ENCODE data around the gene ODF2. TPM values are rescaled to one million over a fixed set of nuclear protein-coding genes. Genes with fewer than 3 reads are reported as not detected.
"Not testable (repeated sequence)": the region's sequence is repeated elsewhere in the genome, so short reads cannot be mapped to it uniquely, and the experiment has no call there.

Gene ODF2
- total RNA-seq, 4 donors from 2014 or later, result 13.2 to 62.3 (median 19.8) TPM

DNA sequence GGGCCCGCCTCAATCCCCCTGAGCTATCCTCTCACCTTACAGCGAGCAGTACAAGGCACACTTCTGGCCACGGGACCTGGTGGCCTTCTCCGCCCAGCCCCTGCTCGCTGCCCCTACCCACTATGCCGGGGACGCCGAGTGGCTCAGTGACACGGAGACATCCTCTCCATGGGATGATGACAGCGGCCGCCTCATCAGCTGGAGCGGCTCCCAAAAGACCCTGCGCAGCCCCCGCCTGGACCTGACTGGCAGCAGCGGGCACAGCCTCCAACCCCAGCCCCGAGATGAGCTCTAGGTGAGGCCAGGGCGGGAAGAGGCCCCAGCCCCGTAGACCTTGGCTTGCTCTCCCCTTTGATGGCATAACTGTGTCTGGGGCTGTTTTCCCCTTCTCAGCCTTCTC, 20.2 kb upstream of the ODF2 start:
- Histone ChIP-seq H3K27me3 (no peaks in the 10 kb centered on the region), H3K4me1 (no peaks in the 10 kb centered on the region), H3K36me3 (no peaks in the 10 kb centered on the region), H3K27ac (no peak overlapping the region), H3K4me3 (no peak overlapping the region), H3K9me3 (no peaks in the 10 kb centered on the region)
- intact Hi-C loops (cut with DNase I; ENCODE audit: low total_unique reads) (no loop called here), in situ Hi-C loops (cut with MboI; ENCODE audit: low pct_ligation_motif_present in 1 of 4, low pct_unique_long_range_greater_than_20kb in 1 of 4, low sequenced_read_pairs in 3 of 4) (no loop called here)
- 87% methylated on average over 18 of the region's 18 CpGs; no CpG with 5 or more reads in 1 of the 2 donors for WGBS, 2 donors (ENCODE audit: low coverage in 1 of 2)
- no peak for DNase-seq
- TF ChIP-seq EP300 (IDR thresholded peaks at IDR 0.05; ENCODE audit: low read depth) (no peak), POLR2AphosphoS5 (IDR thresholded peaks at IDR 0.05) (no peak), CTCF (IDR thresholded peaks at IDR 0.05) (no peak)

DNA sequence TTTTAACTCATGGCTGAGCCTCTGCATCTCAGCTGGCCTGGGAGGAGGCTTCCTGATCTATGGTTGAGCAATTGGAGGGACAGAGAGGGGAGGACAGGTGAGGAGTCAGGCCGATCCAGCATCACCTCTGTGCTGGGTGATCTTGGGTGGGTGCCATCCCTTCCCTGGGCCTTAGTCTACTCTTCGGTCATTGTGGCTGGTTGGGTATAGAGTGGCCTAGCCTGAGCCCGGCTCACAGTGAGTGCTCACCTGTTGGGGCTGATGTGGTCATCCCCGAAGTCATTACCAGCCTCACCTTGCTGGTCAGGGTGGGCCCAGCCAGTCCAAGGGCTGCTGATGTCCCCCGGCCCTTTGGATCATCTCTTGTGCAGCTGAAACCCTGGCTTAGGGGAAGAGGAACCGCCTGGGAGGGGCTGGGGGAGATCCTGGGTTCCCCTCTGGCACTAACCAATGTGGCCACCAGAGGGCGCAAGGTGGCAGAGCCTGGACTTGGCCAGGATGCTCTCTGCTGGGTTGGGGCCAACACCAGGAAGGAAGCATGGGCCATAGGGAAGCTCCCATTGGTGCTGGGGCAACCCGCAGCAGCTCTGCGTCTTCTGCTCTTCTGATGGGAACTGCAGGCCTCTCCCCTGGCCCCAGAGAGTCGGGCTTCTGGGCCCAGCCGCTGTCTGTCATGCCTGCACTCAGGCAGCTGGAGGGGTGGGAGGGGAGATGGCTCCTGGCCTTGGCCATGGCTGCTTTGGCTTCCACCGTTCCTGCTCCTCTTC, 17.3 kb upstream of the ODF2 start:
- WGBS, 2 donors (ENCODE audit: low coverage in 1 of 2), result 20% methylated on average over 11 of the region's 12 CpGs; no CpG with 5 or more reads in 1 of the 2 donors

DNA sequence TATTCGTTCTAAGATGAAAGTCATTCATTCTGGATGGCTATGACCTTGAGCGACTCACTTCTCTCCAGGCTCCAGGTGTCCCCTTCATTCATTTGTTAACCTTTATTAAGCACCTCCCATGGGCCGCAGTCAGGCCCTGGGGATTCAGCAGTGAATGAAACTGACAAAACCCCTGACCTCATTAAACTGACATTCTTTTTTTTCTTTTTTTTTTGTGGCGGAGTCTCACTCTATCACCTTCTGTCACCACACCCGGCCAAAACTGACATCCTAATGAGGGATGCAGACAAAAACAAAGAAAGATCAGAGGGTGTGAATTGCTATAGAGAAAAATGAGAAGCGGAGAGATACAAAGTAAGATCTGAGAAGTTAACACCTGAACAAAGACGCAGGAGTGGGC, 16.5 kb upstream of the ODF2 start:
- H3K4me3 ChIP-seq, result no peak overlapping the region
- no peaks in the 10 kb centered on the region for H3K27me3 ChIP-seq
- H3K9me3 ChIP-seq, result no peaks in the 10 kb centered on the region
- H3K36me3 ChIP-seq, result no peaks in the 10 kb centered on the region
- no peaks in the 10 kb centered on the region for H3K4me1 ChIP-seq
- WGBS, 2 donors (ENCODE audit: low coverage in 1 of 2), result 85 to 89% methylated on average over 4 to 7 of the region's 7 CpGs
- DNase-seq, result no peak
- no peak overlapping the region for H3K27ac ChIP-seq
- in situ Hi-C loops (cut with MboI; ENCODE audit: low pct_ligation_motif_present in 1 of 4, low pct_unique_long_range_greater_than_20kb in 1 of 4, low sequenced_read_pairs in 3 of 4), result no loop called here
- intact Hi-C loops (cut with DNase I; ENCODE audit: low total_unique reads), result no loop called here
- TF ChIP-seq POLR2A (IDR thresholded peaks at IDR 0.05) (no peak), CTCF (IDR thresholded peaks at IDR 0.05) (no peak), POLR2AphosphoS5 (IDR thresholded peaks at IDR 0.05) (no peak), EP300 (IDR thresholded peaks at IDR 0.05; ENCODE audit: low read depth) (no peak)

More for the DNA sequence above, 17.3 kb upstream of the ODF2 start:
- TF ChIP-seq EP300 (IDR thresholded peaks at IDR 0.05; ENCODE audit: low read depth), result no peak
- TF ChIP-seq POLR2AphosphoS5 (IDR thresholded peaks at IDR 0.05), result peak in 2 of 3 donors; percentile 63 to 70
- peak; percentile 91 to 97 (median 93) for TF ChIP-seq CTCF (IDR thresholded peaks at IDR 0.05)
- no peak overlapping the region for H3K4me3 ChIP-seq
- peak; percentile 88 for DNase-seq
- no peaks in the 10 kb centered on the region for H3K36me3 ChIP-seq
- no peak overlapping the region for H3K27ac ChIP-seq
- no peaks in the 10 kb centered on the region for H3K4me1 ChIP-seq
- in situ Hi-C loops (cut with MboI; ENCODE audit: low pct_ligation_motif_present in 1 of 4, low pct_unique_long_range_greater_than_20kb in 1 of 4, low sequenced_read_pairs in 3 of 4) (no loop called here), intact Hi-C loops (cut with DNase I; ENCODE audit: low total_unique reads) (no loop called here)
- no peaks in the 10 kb centered on the region for H3K27me3 ChIP-seq
- no peaks in the 10 kb centered on the region for H3K9me3 ChIP-seq

DNA sequence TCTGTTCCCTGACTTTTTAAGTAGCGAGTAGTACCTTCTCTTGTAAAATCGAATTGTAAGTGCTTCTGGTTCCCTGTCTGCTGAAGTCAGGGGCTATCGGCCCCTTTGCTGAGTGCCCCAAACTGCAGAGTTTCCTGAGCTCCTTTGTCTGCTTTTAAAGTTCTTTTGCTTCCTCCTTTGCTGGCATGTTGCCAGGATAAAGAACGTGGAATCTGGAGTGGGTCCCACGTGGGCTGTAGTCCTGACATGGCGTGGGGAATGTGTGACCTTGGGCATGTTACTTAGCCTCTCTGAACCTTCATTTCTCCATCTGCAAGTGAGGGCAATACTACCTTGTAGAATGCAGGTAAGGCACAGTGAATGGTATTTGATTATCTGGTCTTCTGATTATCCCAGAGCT, 13.7 kb upstream of the ODF2 start:
- H3K9me3 ChIP-seq, result no peaks in the 10 kb centered on the region
- H3K27ac ChIP-seq, result no peak overlapping the region
- intact Hi-C loops (cut with DNase I; ENCODE audit: low total_unique reads) (no loop called here), in situ Hi-C loops (cut with MboI; ENCODE audit: low pct_ligation_motif_present in 1 of 4, low pct_unique_long_range_greater_than_20kb in 1 of 4, low sequenced_read_pairs in 3 of 4) (no loop called here)
- H3K27me3 ChIP-seq, result no peaks in the 10 kb centered on the region
- H3K36me3 ChIP-seq, result no peaks in the 10 kb centered on the region
- TF ChIP-seq POLR2A (IDR thresholded peaks at IDR 0.05) (no peak), POLR2AphosphoS5 (IDR thresholded peaks at IDR 0.05) (no peak), EP300 (IDR thresholded peaks at IDR 0.05; ENCODE audit: low read depth) (no peak), CTCF (IDR thresholded peaks at IDR 0.05) (no peak)
- DNase-seq, result no peak
- WGBS, 2 donors (ENCODE audit: low coverage in 1 of 2), result 48 to 49% methylated on average over 6 of the region's 6 CpGs
- no peak overlapping the region for H3K4me3 ChIP-seq
- H3K4me1 ChIP-seq, result no peaks in the 10 kb centered on the region

DNA sequence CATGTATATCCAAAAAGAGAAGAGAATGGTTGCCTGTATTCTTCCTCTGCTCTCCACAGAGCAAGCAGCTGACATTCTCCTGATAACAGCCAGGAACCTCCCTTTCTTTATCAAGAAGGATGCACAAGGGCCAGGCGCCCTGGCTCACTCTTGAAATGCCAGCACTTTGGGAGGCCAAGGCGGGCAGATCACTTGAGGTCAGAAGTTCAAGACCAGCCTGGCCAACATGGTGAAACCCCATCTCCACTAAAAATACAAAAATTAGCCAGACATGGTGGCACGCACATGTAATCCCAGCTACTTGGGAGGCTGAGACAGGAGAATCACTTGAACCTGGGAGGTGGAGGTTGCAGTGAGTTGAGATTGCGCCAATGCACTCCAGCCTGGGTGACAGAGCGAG, 9.3 kb upstream of the ODF2 start:
- H3K9me3 ChIP-seq; H3K4me3 ChIP-seq; H3K27ac ChIP-seq; H3K4me1 ChIP-seq; H3K27me3 ChIP-seq; DNase-seq; intact Hi-C loops (cut with DNase I; ENCODE audit: low total_unique reads); H3K36me3 ChIP-seq; in situ Hi-C loops (cut with MboI; ENCODE audit: low pct_ligation_motif_present in 1 of 4, low pct_unique_long_range_greater_than_20kb in 1 of 4, low sequenced_read_pairs in 3 of 4): not testable (repeated sequence)
- 88 to 90% methylated on average over 4 to 5 of the region's 5 CpGs for WGBS, 2 donors (ENCODE audit: low coverage in 1 of 2)
